GM18951 (cell line): ENCODE measurements around the gene SP4.

Source experiments
- POLR2A ChIP-seq: IDR thresholded peaks from 4 replicates; pipeline ENCODE4 v1.6.1; 2011; ENCODE audit warnings: mild to moderate bottlenecking; ENCODE audit not compliant: insufficient read length, insufficient read depth; ENCODE audit errors: extremely low read depth
- in situ Hi-C: fragments of 300-500 bp; cut with MboI; formaldehyde crosslinking; loops from one replicate; pipeline ENCODE4 v1.12.0; 2022; ENCODE audit warnings: low sequenced_read_pairs, mixed read lengths, inconsistent platforms; ENCODE audit not compliant: unreplicated experiment

The SP4 gene

GRCh38 chr7:21548491-21548890, 120.6 kb downstream of the SP4 start:
- TF ChIP-seq POLR2A = no peak
- in situ Hi-C loops = no loop called here

GRCh38 chr7:21550076-21550475, 122.2 kb downstream of the SP4 start:
- in situ Hi-C loops = loop anchor here (10.0 kb wide), 1 partner anchor 775 kb away; no protein-coding TSS in a partner anchor
- no peak for TF ChIP-seq POLR2A

GRCh38 chr7:21550821-21551531, 123.1 kb downstream of the SP4 start:
- in situ Hi-C loops = loop anchor here (10.0 kb wide), 1 partner anchor 776 kb away; no protein-coding TSS in a partner anchor
- no peak for TF ChIP-seq POLR2A

DNA sequence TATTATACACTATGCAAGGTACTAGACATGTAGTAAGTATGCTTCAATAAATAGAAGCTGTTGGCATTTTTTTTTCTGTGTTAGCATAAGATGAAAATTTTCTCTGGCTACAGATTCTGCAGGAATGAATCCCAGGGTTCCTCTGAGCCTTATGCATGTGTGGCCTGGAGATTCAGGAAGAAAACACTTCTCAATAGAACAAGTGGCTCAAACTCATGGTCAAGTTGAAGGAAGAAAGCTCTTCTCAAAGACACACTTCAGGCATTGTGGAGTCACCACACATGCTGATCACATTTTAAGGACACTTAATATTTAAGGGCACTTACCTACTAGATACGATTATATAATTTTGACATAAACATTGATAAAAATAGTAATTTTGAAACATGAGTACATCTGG, 134.5 kb downstream of the SP4 start:
- in situ Hi-C loops = no loop called here
- no peak for TF ChIP-seq POLR2A
